PFSK-1 (cell line): ENCODE data around the gene ZFYVE21.

Experiments
- FOXP2 ChIP-seq: optimal IDR thresholded peaks from 2 replicates; pipeline ENCODE3; 2011; ENCODE audit warnings: borderline replicate concordance, control low read depth, inconsistent platforms; ENCODE audit not compliant: insufficient read depth; ENCODE audit errors: extremely low read length, extremely low read depth
- POLR2AphosphoS5 ChIP-seq: IDR thresholded peaks from 2 replicates; pipeline ENCODE4 v1.6.1; 2012; ENCODE audit warnings: low read depth, mild to moderate bottlenecking, control low read depth, low read length, moderate library complexity
- REST ChIP-seq, 2 experiments: IDR thresholded peaks; 2 replicates each; pipeline versions ENCODE4 v1.6.1 to v1.8.0; 2011 to 2012; ENCODE audit warnings: low read depth in 2 of 2, low read length in 2 of 2, control low read depth in 1 of 2, inconsistent platforms in 1 of 2, mild to moderate bottlenecking in 1 of 2, moderate library complexity in 1 of 2; ENCODE audit not compliant: insufficient read depth in 1 of 2
- SIN3A ChIP-seq: IDR thresholded peaks from 2 replicates; pipeline ENCODE4 v1.6.1; 2012; ENCODE audit warnings: mild to moderate bottlenecking, low read length, moderate library complexity, borderline replicate concordance; ENCODE audit not compliant: insufficient read depth
- TAF1 ChIP-seq: IDR thresholded peaks from 2 replicates; pipeline ENCODE4 v1.6.1; 2012; ENCODE audit warnings: low read length, control low read depth, borderline replicate concordance; ENCODE audit not compliant: insufficient read depth

The ZFYVE21 gene

GRCh38 chr14:103734081-103734888 lies 18.7 kb downstream of the ZFYVE21 start:
- TF ChIP-seq SIN3A (no peak), TAF1 (no peak), POLR2AphosphoS5 (no peak), FOXP2 (no peak), REST (IDR thresholded peaks at IDR 0.05; ENCODE audit: insufficient read depth in 1 of 2, low read depth in 2 of 2, low read length in 2 of 2) (no peak)

GRCh38 chr14:103735022-103735421 lies 19.4 kb downstream of the ZFYVE21 start:
- no peak for TF ChIP-seq POLR2AphosphoS5
- TF ChIP-seq REST (IDR thresholded peaks at IDR 0.05; ENCODE audit: insufficient read depth in 1 of 2, low read depth in 2 of 2, low read length in 2 of 2), result no peak
- no peak for TF ChIP-seq FOXP2
- TF ChIP-seq TAF1, result no peak
- TF ChIP-seq SIN3A, result no peak

- TF ChIP-seq FOXP2 (no peak), POLR2AphosphoS5 (no peak), REST (IDR thresholded peaks at IDR 0.05; ENCODE audit: insufficient read depth in 1 of 2, low read depth in 2 of 2, low read length in 2 of 2) (no peak), TAF1 (no peak), SIN3A (no peak)
Observed at GRCh38 chr14:103735439-103735814, 19.8 kb downstream of the ZFYVE21 start.

- TF ChIP-seq REST (IDR thresholded peaks at IDR 0.05; ENCODE audit: insufficient read depth in 1 of 2, low read depth in 2 of 2, low read length in 2 of 2), result no peak
- no peak for TF ChIP-seq POLR2AphosphoS5
- TF ChIP-seq FOXP2, result no peak
- TF ChIP-seq SIN3A, result no peak
- no peak for TF ChIP-seq TAF1
Observed at GRCh38 chr14:103735815-103736545, 20.4 kb downstream of the ZFYVE21 start.
